HG03064 (cell line): ENCODE data around the gene KCNE5.
"Not testable (repeated sequence)": the region's sequence is repeated elsewhere in the genome, so short reads cannot be mapped to it uniquely, and the experiment has no call there.

ENCODE experiments used
- ATAC-seq: cut with Tn5 transposase; IDR thresholded peaks from one replicate; pipeline ENCODE4 v1.9.1; 2021; ENCODE audit warnings: low read depth; ENCODE audit not compliant: unreplicated experiment

Gene KCNE5

GRCh38 chrX:109624641-109625616 is at the start of gene KCNE5:
Gene KCNE5, minus strand, starts transcription at chrX:109625172. Its CDS starts 152 bp downstream, at chrX:109625020.
- ATAC-seq, result no peak

- ATAC-seq, result no peak
Observed at GRCh38 chrX:109672239-109672638, 47.3 kb upstream of the KCNE5 start.

- ATAC-seq, result not testable (repeated sequence)
Observed at GRCh38 chrX:109671170-109671569, 46.2 kb upstream of the KCNE5 start.

GRCh38 chrX:109667986-109668385 is 43.0 kb upstream of the KCNE5 start:
- ATAC-seq, result no peak

GRCh38 chrX:109660435-109661143 is 35.6 kb upstream of the KCNE5 start:
- no peak for ATAC-seq

GRCh38 chrX:109658391-109658790 is 33.4 kb upstream of the KCNE5 start:
- ATAC-seq, result no peak

- ATAC-seq, result not testable (repeated sequence)
Observed at GRCh38 chrX:109657364-109657763, 32.4 kb upstream of the KCNE5 start.

GRCh38 chrX:109656774-109657173 is 31.8 kb upstream of the KCNE5 start:
- ATAC-seq, result no peak

- ATAC-seq, result no peak
Observed at GRCh38 chrX:109655502-109656201, 30.7 kb upstream of the KCNE5 start.

GRCh38 chrX:109654516-109655109 is 29.6 kb upstream of the KCNE5 start:
- ATAC-seq, result no peak

- not testable (repeated sequence) for ATAC-seq
Observed at GRCh38 chrX:109644671-109645070, 19.7 kb upstream of the KCNE5 start.

- ATAC-seq, result no peak
Observed at GRCh38 chrX:109643687-109644086, 18.7 kb upstream of the KCNE5 start.

- no peak for ATAC-seq
Observed at GRCh38 chrX:109638158-109638557, 13.2 kb upstream of the KCNE5 start.

- ATAC-seq, result not testable (repeated sequence)
Observed at GRCh38 chrX:109637477-109637876, 12.5 kb upstream of the KCNE5 start.

GRCh38 chrX:109635146-109635545 is 10.2 kb upstream of the KCNE5 start:
- no peak for ATAC-seq

- ATAC-seq, result no peak
Observed at GRCh38 chrX:109632906-109633504, 8.0 kb upstream of the KCNE5 start.

GRCh38 chrX:109629310-109629709 is 4.3 kb upstream of the KCNE5 start:
- ATAC-seq, result no peak

- no peak for ATAC-seq
Observed at GRCh38 chrX:109626637-109627036, 1.7 kb upstream of the KCNE5 start.

- no peak for ATAC-seq
Observed at GRCh38 chrX:109623997-109624396, 975 bp downstream of the KCNE5 start.

- ATAC-seq, result no peak
Observed at GRCh38 chrX:109622270-109622669, 2.7 kb downstream of the KCNE5 start.
